ENCODE measurements around the gene RABGEF1.
"Not testable (repeated sequence)": the region's sequence is repeated elsewhere in the genome, so short reads cannot be mapped to it uniquely, and the experiment has no call there.

The RABGEF1 gene

GRCh38 chr7:66756889-66757288, 16.4 kb downstream of the RABGEF1 start:
- H3K9me3 ChIP-seq (ENCODE audit: control insufficient read depth in 5 of 5, low read length in 5 of 5) = no peaks in the 10 kb centered on the region
- H3K4me1 ChIP-seq (ENCODE audit: control insufficient read depth in 5 of 5, insufficient read depth in 5 of 5, low read length in 5 of 5) = peaks cover 4 to 15% (median 13%) of the 10 kb centered on the region in 5 donors
- H3K36me3 ChIP-seq (ENCODE audit: control insufficient read depth in 5 of 5, insufficient read depth in 5 of 5, low read length in 5 of 5) = peaks cover 0 to 2% (median 0%) of the 10 kb centered on the region in 5 donors
- H3K27me3 ChIP-seq (ENCODE audit: control insufficient read depth in 5 of 5, insufficient read depth in 4 of 5, low read length in 5 of 5) = no peaks in the 10 kb centered on the region
- no peak overlapping the region for H3K4me3 ChIP-seq (ENCODE audit: low read depth in 1 of 5, low read length in 5 of 5)
- no peak overlapping the region for H3K9ac ChIP-seq (ENCODE audit: low read length in 5 of 5)
- H3K27ac ChIP-seq (ENCODE audit: low read depth, low read length) = no peak overlapping the region

- Histone ChIP-seq H3K36me3 (ENCODE audit: control insufficient read depth in 5 of 5, insufficient read depth in 5 of 5, low read length in 5 of 5) (peaks cover 0 to 2% (median 0%) of the 10 kb centered on the region in 5 donors), H3K4me3 (ENCODE audit: low read depth in 1 of 5, low read length in 5 of 5) (peak overlapping the region in 1 of 5 donors; percentile 6), H3K27ac (ENCODE audit: low read depth, low read length) (peak overlapping the region; percentile 30), H3K4me1 (ENCODE audit: control insufficient read depth in 5 of 5, insufficient read depth in 5 of 5, low read length in 5 of 5) (peaks cover 4 to 15% (median 13%) of the 10 kb centered on the region in 5 donors), H3K9me3 (ENCODE audit: control insufficient read depth in 5 of 5, low read length in 5 of 5) (no peaks in the 10 kb centered on the region), H3K27me3 (ENCODE audit: control insufficient read depth in 5 of 5, insufficient read depth in 4 of 5, low read length in 5 of 5) (no peaks in the 10 kb centered on the region), H3K9ac (ENCODE audit: low read length in 5 of 5) (no peak overlapping the region)
Observed at GRCh38 chr7:66757939-66758338, 17.4 kb downstream of the RABGEF1 start.

- H3K36me3 ChIP-seq (ENCODE audit: control insufficient read depth in 5 of 5, insufficient read depth in 5 of 5, low read length in 5 of 5) = peaks cover 0 to 2% (median 0%) of the 10 kb centered on the region in 5 donors
- H3K9ac ChIP-seq (ENCODE audit: low read length in 5 of 5) = peak overlapping the region in 1 of 5 donors; percentile 11
- H3K27ac ChIP-seq (ENCODE audit: low read depth, low read length) = peak overlapping the region; percentile 30
- H3K4me1 ChIP-seq (ENCODE audit: control insufficient read depth in 5 of 5, insufficient read depth in 5 of 5, low read length in 5 of 5) = peaks cover 4 to 15% (median 13%) of the 10 kb centered on the region in 5 donors
- H3K9me3 ChIP-seq (ENCODE audit: control insufficient read depth in 5 of 5, low read length in 5 of 5) = no peaks in the 10 kb centered on the region
- no peaks in the 10 kb centered on the region for H3K27me3 ChIP-seq (ENCODE audit: control insufficient read depth in 5 of 5, insufficient read depth in 4 of 5, low read length in 5 of 5)
- no peak overlapping the region for H3K4me3 ChIP-seq (ENCODE audit: low read depth in 1 of 5, low read length in 5 of 5)
Observed at GRCh38 chr7:66758950-66759628, 18.6 kb downstream of the RABGEF1 start.

GRCh38 chr7:66763183-66763582, 22.6 kb downstream of the RABGEF1 start:
- not testable (repeated sequence) for H3K9ac ChIP-seq (ENCODE audit: low read length in 5 of 5); H3K27ac ChIP-seq (ENCODE audit: low read depth, low read length); H3K4me3 ChIP-seq (ENCODE audit: low read depth in 1 of 5, low read length in 5 of 5); H3K9me3 ChIP-seq (ENCODE audit: control insufficient read depth in 5 of 5, low read length in 5 of 5); H3K36me3 ChIP-seq (ENCODE audit: control insufficient read depth in 5 of 5, insufficient read depth in 5 of 5, low read length in 5 of 5); H3K27me3 ChIP-seq (ENCODE audit: control insufficient read depth in 5 of 5, insufficient read depth in 4 of 5, low read length in 5 of 5)
- peaks cover 2 to 13% (median 9%) of the 10 kb centered on the region in 5 donors for H3K4me1 ChIP-seq (ENCODE audit: control insufficient read depth in 5 of 5, insufficient read depth in 5 of 5, low read length in 5 of 5)

GRCh38 chr7:66763633-66764355, 23.3 kb downstream of the RABGEF1 start:
- not testable (repeated sequence) for H3K27ac ChIP-seq (ENCODE audit: low read depth, low read length); H3K9ac ChIP-seq (ENCODE audit: low read length in 5 of 5); H3K27me3 ChIP-seq (ENCODE audit: control insufficient read depth in 5 of 5, insufficient read depth in 4 of 5, low read length in 5 of 5); H3K36me3 ChIP-seq (ENCODE audit: control insufficient read depth in 5 of 5, insufficient read depth in 5 of 5, low read length in 5 of 5); H3K9me3 ChIP-seq (ENCODE audit: control insufficient read depth in 5 of 5, low read length in 5 of 5); H3K4me1 ChIP-seq (ENCODE audit: control insufficient read depth in 5 of 5, insufficient read depth in 5 of 5, low read length in 5 of 5); H3K4me3 ChIP-seq (ENCODE audit: low read depth in 1 of 5, low read length in 5 of 5)

GRCh38 chr7:66764905-66765304, 24.4 kb downstream of the RABGEF1 start:
- not testable (repeated sequence) for H3K4me3 ChIP-seq (ENCODE audit: low read depth in 1 of 5, low read length in 5 of 5); H3K4me1 ChIP-seq (ENCODE audit: control insufficient read depth in 5 of 5, insufficient read depth in 5 of 5, low read length in 5 of 5); H3K27ac ChIP-seq (ENCODE audit: low read depth, low read length)

GRCh38 chr7:66765322-66766025, 24.9 kb downstream of the RABGEF1 start:
- H3K9me3 ChIP-seq (ENCODE audit: control insufficient read depth in 5 of 5, low read length in 5 of 5); H3K4me3 ChIP-seq (ENCODE audit: low read depth in 1 of 5, low read length in 5 of 5); H3K9ac ChIP-seq (ENCODE audit: low read length in 5 of 5): not testable (repeated sequence)

More at GRCh38 chr7:66764905-66765304, 24.4 kb downstream of the RABGEF1 start:
- not testable (repeated sequence) for H3K36me3 ChIP-seq (ENCODE audit: control insufficient read depth in 5 of 5, insufficient read depth in 5 of 5, low read length in 5 of 5); H3K27me3 ChIP-seq (ENCODE audit: control insufficient read depth in 5 of 5, insufficient read depth in 4 of 5, low read length in 5 of 5); H3K9ac ChIP-seq (ENCODE audit: low read length in 5 of 5); H3K9me3 ChIP-seq (ENCODE audit: control insufficient read depth in 5 of 5, low read length in 5 of 5)

GRCh38 chr7:66766041-66766440, 25.5 kb downstream of the RABGEF1 start:
- Histone ChIP-seq H3K27me3 (ENCODE audit: control insufficient read depth in 5 of 5, insufficient read depth in 4 of 5, low read length in 5 of 5) (no peaks in the 10 kb centered on the region), H3K9me3 (ENCODE audit: control insufficient read depth in 5 of 5, low read length in 5 of 5) (no peaks in the 10 kb centered on the region), H3K9ac (ENCODE audit: low read length in 5 of 5) (no peak overlapping the region), H3K4me3 (ENCODE audit: low read depth in 1 of 5, low read length in 5 of 5) (no peak overlapping the region), H3K36me3 (ENCODE audit: control insufficient read depth in 5 of 5, insufficient read depth in 5 of 5, low read length in 5 of 5) (peaks cover 0 to 2% (median 0%) of the 10 kb centered on the region in 5 donors), H3K4me1 (ENCODE audit: control insufficient read depth in 5 of 5, insufficient read depth in 5 of 5, low read length in 5 of 5) (peaks cover 0 to 15% (median 10%) of the 10 kb centered on the region in 5 donors), H3K27ac (ENCODE audit: low read depth, low read length) (no peak overlapping the region)

More at GRCh38 chr7:66765322-66766025, 24.9 kb downstream of the RABGEF1 start:
- peaks cover 0 to 15% (median 10%) of the 10 kb centered on the region in 5 donors for H3K4me1 ChIP-seq (ENCODE audit: control insufficient read depth in 5 of 5, insufficient read depth in 5 of 5, low read length in 5 of 5)
- H3K27ac ChIP-seq (ENCODE audit: low read depth, low read length); H3K36me3 ChIP-seq (ENCODE audit: control insufficient read depth in 5 of 5, insufficient read depth in 5 of 5, low read length in 5 of 5); H3K27me3 ChIP-seq (ENCODE audit: control insufficient read depth in 5 of 5, insufficient read depth in 4 of 5, low read length in 5 of 5): not testable (repeated sequence)

- H3K4me3 ChIP-seq (ENCODE audit: low read depth in 1 of 5, low read length in 5 of 5); H3K36me3 ChIP-seq (ENCODE audit: control insufficient read depth in 5 of 5, insufficient read depth in 5 of 5, low read length in 5 of 5); H3K27ac ChIP-seq (ENCODE audit: low read depth, low read length); H3K9me3 ChIP-seq (ENCODE audit: control insufficient read depth in 5 of 5, low read length in 5 of 5); H3K9ac ChIP-seq (ENCODE audit: low read length in 5 of 5); H3K27me3 ChIP-seq (ENCODE audit: control insufficient read depth in 5 of 5, insufficient read depth in 4 of 5, low read length in 5 of 5): not testable (repeated sequence)
- peaks cover 0 to 15% (median 10%) of the 10 kb centered on the region in 5 donors for H3K4me1 ChIP-seq (ENCODE audit: control insufficient read depth in 5 of 5, insufficient read depth in 5 of 5, low read length in 5 of 5)
Observed at GRCh38 chr7:66767486-66767885, 27.0 kb downstream of the RABGEF1 start.
